Keratinocyte (primary cell): Measurements from ENCODE around the gene KRT1. TPM values are rescaled to one million over a fixed set of nuclear protein-coding genes. Genes with fewer than 3 reads are reported as not detected.

Experiments used
- DNase-seq: peaks from one replicate; pipeline ENCODE4 v3.0.0-alpha.2; 2011; ENCODE audit warnings: low read depth, missing footprints, low spot score
- FAIRE-seq: peaks from 2 replicates; lab custom pipeline; 2011; peaks lifted over from hg19 to GRCh38; lab: Jason Lieb, UNC
- H2AFZ ChIP-seq: 2 replicates; pipeline ENCODE4 v1.6.0; 2012; ENCODE audit warnings: low read length, control low read depth, inconsistent platforms; ENCODE audit not compliant: control insufficient read depth
- H3K27ac ChIP-seq: 2 replicates; pipeline ENCODE4 v1.5.1; 2011; ENCODE audit warnings: low read length; ENCODE audit not compliant: control insufficient read depth, insufficient read depth
- H3K27me3 ChIP-seq: 3 replicates; pipeline ENCODE4 v1.6.0; 2011; ENCODE audit warnings: low read length; ENCODE audit not compliant: control insufficient read depth, insufficient read depth; ENCODE audit errors: extremely low read depth
- H3K36me3 ChIP-seq, 2 experiments: 2 replicates in 1 of 2; 3 replicates in 1 of 2; pipeline ENCODE4 v1.5.1; 2011; ENCODE audit warnings: low read length in 2 of 2, mild to moderate bottlenecking in 1 of 2; ENCODE audit not compliant: control insufficient read depth in 2 of 2, insufficient read depth in 2 of 2; ENCODE audit errors: extremely low read depth in 1 of 2
- H3K4me1 ChIP-seq: 3 replicates; pipeline ENCODE4 v1.5.1; 2011; ENCODE audit warnings: low read length; ENCODE audit not compliant: control insufficient read depth, insufficient read depth; ENCODE audit errors: extremely low read depth
- H3K4me2 ChIP-seq: 3 replicates; pipeline ENCODE4 v1.6.0; 2011; ENCODE audit warnings: low read depth, low read length; ENCODE audit not compliant: control insufficient read depth, insufficient read depth; ENCODE audit errors: extremely low read depth
- H3K4me3 ChIP-seq, 3 experiments: fragments of 200-600 bp in 1 of 3; sonication (generic) in 1 of 3; 2 replicates in 2 of 3; 3 replicates in 1 of 3; pipeline ENCODE4 v1.5.1; 2011 to 2016; ENCODE audit warnings: low read length in 3 of 3, mild to moderate bottlenecking in 3 of 3, control low read depth in 2 of 3, inconsistent platforms in 1 of 3, low read depth in 1 of 3, mixed read lengths in 1 of 3, mixed run types in 1 of 3, moderate library complexity in 1 of 3; ENCODE audit not compliant: control insufficient read depth in 2 of 3, insufficient read depth in 2 of 3; ENCODE audit errors: extremely low read depth in 1 of 3
- H3K79me2 ChIP-seq: 2 replicates; pipeline ENCODE4 v1.6.0; 2012; ENCODE audit warnings: low read length; ENCODE audit not compliant: control insufficient read depth, insufficient read depth
- H3K9ac ChIP-seq: 3 replicates; pipeline ENCODE4 v1.6.0; 2011; ENCODE audit warnings: low read length; ENCODE audit not compliant: control insufficient read depth, insufficient read depth; ENCODE audit errors: extremely low read depth
- H3K9me1 ChIP-seq: 3 replicates; pipeline ENCODE4 v1.6.0; 2011; ENCODE audit warnings: low read length; ENCODE audit not compliant: control insufficient read depth, insufficient read depth; ENCODE audit errors: extremely low read depth
- H3K9me3 ChIP-seq: 2 replicates; pipeline ENCODE4 v1.5.1; 2012; ENCODE audit warnings: low read depth, low read length; ENCODE audit not compliant: control insufficient read depth
- H4K20me1 ChIP-seq: 3 replicates; pipeline ENCODE4 v1.6.0; 2011; ENCODE audit warnings: low read length; ENCODE audit not compliant: control insufficient read depth, insufficient read depth; ENCODE audit errors: extremely low read depth
- CTCF ChIP-seq, 3 experiments: IDR thresholded peaks in 1 of 3; conservative IDR thresholded peaks in 1 of 3; optimal IDR thresholded peaks in 1 of 3; 2 replicates in 2 of 3; 3 replicates in 1 of 3; pipeline versions ENCODE3 to v1.5.1; 2011; ENCODE audit warnings: low read length in 3 of 3, mild to moderate bottlenecking in 3 of 3, moderate library complexity in 2 of 3, control low read depth in 1 of 3, inconsistent platforms in 1 of 3; ENCODE audit not compliant: insufficient read depth in 2 of 3; ENCODE audit errors: extremely low read depth in 1 of 3
- EZH2 ChIP-seq: IDR thresholded peaks from one replicate; pipeline ENCODE4 v1.6.1; 2012; ENCODE audit warnings: inconsistent platforms, mild to moderate bottlenecking, low read length, moderate library complexity
- dilution Hi-C: fragments of 300-500 bp; cut with MboI; formaldehyde crosslinking; loops from one replicate; pipeline ENCODE4 v1.7.0; 2020; ENCODE audit warnings: low sequenced_read_pairs; ENCODE audit not compliant: extremely low pct_ligation_motif_present
- polyA plus RNA-seq, 5 experiments: library from polyadenylated mRNA; depleted of rRNA in 3 of 5; stranded (reverse) in 3 of 5; stranded (forward) in 1 of 5; unstranded in 1 of 5; fragments of >200 nt; gene quantifications; 1 replicate in 1 of 5; 2 replicates in 3 of 5; 3 replicates in 1 of 5; pipeline versions ENCODE4 v1.2.1 to v1.2.3, GENCODE V29; 2011 to 2012; ENCODE audit warnings: missing spikeins in 2 of 5, low read depth in 1 of 5, low replicate concordance in 1 of 5

KRT1 gene
- polyA plus RNA-seq, 1 donor (not counting 4 experiments of a cell fraction or from before 2014, with no cell fraction given) = 92.2 TPM

DNA sequence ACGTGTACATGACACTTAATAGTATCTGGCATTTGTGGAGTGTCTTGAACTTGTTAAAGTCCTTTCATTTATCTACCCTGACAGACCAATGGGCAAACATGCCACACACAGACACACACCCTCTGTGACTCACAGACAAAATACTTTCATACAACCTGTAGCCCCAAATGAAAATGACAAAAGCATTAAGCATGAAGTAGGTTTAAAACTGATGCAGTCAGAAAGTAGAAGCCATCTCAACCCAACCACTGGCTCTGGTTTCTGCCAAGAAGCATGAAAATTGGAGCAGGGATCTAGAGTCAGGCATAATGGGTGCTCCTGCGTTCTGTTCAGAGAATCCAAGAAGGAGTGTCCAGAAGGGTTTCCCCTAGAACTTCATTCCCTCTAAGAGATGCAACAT lies 46.2 kb upstream of the KRT1 start:
- H3K4me1 ChIP-seq = peaks cover 2% of the 10 kb centered on the region
- H3K9ac ChIP-seq = no peak overlapping the region
- H3K79me2 ChIP-seq = no peaks in the 10 kb centered on the region
- H3K36me3 ChIP-seq = no peaks in the 10 kb centered on the region
- TF ChIP-seq CTCF (optimal IDR thresholded peaks at IDR 0.05 in 1 of 3, IDR thresholded peaks at IDR 0.05 in 1 of 3, conservative IDR thresholded peaks at IDR 0.05 in 1 of 3; ENCODE audit: extremely low read depth in 1 of 3, insufficient read depth in 2 of 3, low read length in 3 of 3) = no peak
- TF ChIP-seq EZH2 = no peak
- dilution Hi-C loops = no loop called here
- DNase-seq (no peak), FAIRE-seq (no peak)
- no peaks in the 10 kb centered on the region for H3K9me3 ChIP-seq
- H4K20me1 ChIP-seq = no peaks in the 10 kb centered on the region
- peaks cover 7% of the 10 kb centered on the region for H3K27me3 ChIP-seq
- H3K9me1 ChIP-seq = no peaks in the 10 kb centered on the region
- H3K27ac ChIP-seq = no peak overlapping the region
- no peak overlapping the region for H3K4me3 ChIP-seq
- H2AFZ ChIP-seq = no peak overlapping the region
- no peak overlapping the region for H3K4me2 ChIP-seq

- no peak for FAIRE-seq
Observed at GRCh38 chr12:52724384-52724783, 44.2 kb upstream of the KRT1 start.

More at GRCh38 chr12:52724384-52724783, 44.2 kb upstream of the KRT1 start:
- H3K4me2 ChIP-seq = no peak overlapping the region
- H4K20me1 ChIP-seq = no peaks in the 10 kb centered on the region
- H3K27me3 ChIP-seq = no peaks in the 10 kb centered on the region
- no peak overlapping the region for H3K9ac ChIP-seq
- H3K36me3 ChIP-seq = no peaks in the 10 kb centered on the region
- H3K4me3 ChIP-seq = no peak overlapping the region
- H3K9me1 ChIP-seq = no peaks in the 10 kb centered on the region
- H3K9me3 ChIP-seq = no peaks in the 10 kb centered on the region
- DNase-seq = no peak
- peaks cover 2% of the 10 kb centered on the region for H3K4me1 ChIP-seq
- no peak overlapping the region for H3K27ac ChIP-seq
- H2AFZ ChIP-seq = no peak overlapping the region
- no peaks in the 10 kb centered on the region for H3K79me2 ChIP-seq
- TF ChIP-seq EZH2 (no peak), CTCF (optimal IDR thresholded peaks at IDR 0.05 in 1 of 3, IDR thresholded peaks at IDR 0.05 in 1 of 3, conservative IDR thresholded peaks at IDR 0.05 in 1 of 3; ENCODE audit: extremely low read depth in 1 of 3, insufficient read depth in 2 of 3, low read length in 3 of 3) (no peak)
- dilution Hi-C loops = no loop called here
